MG63 (cell line): Measurements from ENCODE around the gene WSCD2. TPM values are rescaled to one million over a fixed set of nuclear protein-coding genes. Genes with fewer than 3 reads are reported as not detected.
"Not testable (repeated sequence)": the region's sequence is repeated elsewhere in the genome, so short reads cannot be mapped to it uniquely, and the experiment has no call there.

Experiments used
- DNase-seq: peaks from one replicate; pipeline ENCODE4 v3.0.0-alpha.2; 2020
- H3K27me3 ChIP-seq: fragments of 250-450 bp; sonication (Bioruptor Pico); 2 replicates; pipeline ENCODE4 v1.5.1; 2020; ENCODE audit warnings: mild to moderate bottlenecking, moderate library complexity
- H3K36me3 ChIP-seq: fragments of 250-450 bp; sonication (Bioruptor Pico); 2 replicates; pipeline ENCODE4 v1.5.1; 2020; ENCODE audit warnings: mild to moderate bottlenecking, moderate library complexity
- H3K4me3 ChIP-seq: fragments of 250-450 bp; sonication (Bioruptor Pico); 2 replicates; pipeline ENCODE4 v1.5.1; 2020; ENCODE audit warnings: mild to moderate bottlenecking, moderate library complexity
- H3K9me3 ChIP-seq: fragments of 250-450 bp; sonication (Bioruptor Pico); 2 replicates; pipeline ENCODE4 v1.5.1; 2020; ENCODE audit warnings: mild to moderate bottlenecking, moderate library complexity
- total RNA-seq: library from RNA; depleted of rRNA; stranded (reverse); fragments of >200 nt; shearing (Covaris generic); gene quantifications from 2 replicates; pipeline ENCODE4 v1.2.3, GENCODE V29; 2014; ENCODE audit warnings: low replicate concordance

WSCD2 gene
- total RNA-seq, 1 experiment from 2014 or later = not detected

- H3K4me3 ChIP-seq = no peak overlapping the region
- no peak for DNase-seq
- no peaks in the 10 kb centered on the region for H3K9me3 ChIP-seq
- H3K27me3 ChIP-seq = peaks cover 5% of the 10 kb centered on the region; the same call in 1 of the 2 replicates
- no peaks in the 10 kb centered on the region for H3K36me3 ChIP-seq
These were observed 89.8 kb downstream of the WSCD2 start for GRCh38 chr12:108218921-108219320.

GRCh38 chr12:108225101-108225500 lies 96.0 kb downstream of the WSCD2 start:
- not testable (repeated sequence) for H3K36me3 ChIP-seq, H3K9me3 ChIP-seq, DNase-seq, H3K4me3 ChIP-seq, H3K27me3 ChIP-seq

- H3K36me3 ChIP-seq = no peaks in the 10 kb centered on the region
- H3K4me3 ChIP-seq = no peak overlapping the region
- H3K27me3 ChIP-seq = no peaks in the 10 kb centered on the region; the same call in 1 of the 2 replicates
- DNase-seq = no peak
- H3K9me3 ChIP-seq = no peaks in the 10 kb centered on the region
These were observed 97.8 kb downstream of the WSCD2 start for GRCh38 chr12:108226866-108227265.

GRCh38 chr12:108228746-108229145 lies 99.7 kb downstream of the WSCD2 start:
- no peaks in the 10 kb centered on the region for H3K9me3 ChIP-seq
- no peak overlapping the region for H3K4me3 ChIP-seq
- no peaks in the 10 kb centered on the region for H3K36me3 ChIP-seq
- H3K27me3 ChIP-seq = no peaks in the 10 kb centered on the region; the same call in 1 of the 2 replicates
- DNase-seq = no peak

- no peak for DNase-seq
- Histone ChIP-seq H3K9me3 (no peaks in the 10 kb centered on the region), H3K4me3 (no peak overlapping the region), H3K36me3 (no peaks in the 10 kb centered on the region), H3K27me3 (no peaks in the 10 kb centered on the region; the same call in 1 of the 2 replicates)
These were observed 102.2 kb downstream of the WSCD2 start for GRCh38 chr12:108231109-108231905.

GRCh38 chr12:108231909-108232434 lies 102.9 kb downstream of the WSCD2 start:
- Histone ChIP-seq H3K36me3 (no peaks in the 10 kb centered on the region), H3K9me3 (no peaks in the 10 kb centered on the region), H3K4me3 (no peak overlapping the region), H3K27me3 (no peaks in the 10 kb centered on the region; the same call in 1 of the 2 replicates)
- DNase-seq = no peak

- Histone ChIP-seq H3K4me3 (no peak overlapping the region), H3K27me3 (no peaks in the 10 kb centered on the region; the same call in 1 of the 2 replicates), H3K36me3 (no peaks in the 10 kb centered on the region), H3K9me3 (no peaks in the 10 kb centered on the region)
- peak; percentile 82 for DNase-seq
These were observed 103.5 kb downstream of the WSCD2 start for GRCh38 chr12:108232565-108232964.

- no peaks in the 10 kb centered on the region for H3K36me3 ChIP-seq
- H3K27me3 ChIP-seq = no peaks in the 10 kb centered on the region; the same call in 1 of the 2 replicates
- peak; percentile 33 for DNase-seq
- H3K9me3 ChIP-seq = no peaks in the 10 kb centered on the region
- H3K4me3 ChIP-seq = no peak overlapping the region
These were observed 105.1 kb downstream of the WSCD2 start for GRCh38 chr12:108234158-108234557.

GRCh38 chr12:108235197-108235984 lies 106.3 kb downstream of the WSCD2 start:
- Histone ChIP-seq H3K27me3 (no peaks in the 10 kb centered on the region; the same call in 1 of the 2 replicates), H3K36me3 (no peaks in the 10 kb centered on the region), H3K9me3 (no peaks in the 10 kb centered on the region), H3K4me3 (no peak overlapping the region)
- no peak for DNase-seq

- Histone ChIP-seq H3K4me3 (no peak overlapping the region), H3K27me3 (no peaks in the 10 kb centered on the region), H3K36me3 (no peaks in the 10 kb centered on the region), H3K9me3 (no peaks in the 10 kb centered on the region)
- DNase-seq = no peak
These were observed 106.8 kb downstream of the WSCD2 start for GRCh38 chr12:108235985-108236263.

- H3K9me3 ChIP-seq = no peaks in the 10 kb centered on the region
- H3K36me3 ChIP-seq = no peaks in the 10 kb centered on the region
- DNase-seq = no peak
- H3K27me3 ChIP-seq = no peaks in the 10 kb centered on the region
- no peak overlapping the region for H3K4me3 ChIP-seq
These were observed 107.3 kb downstream of the WSCD2 start for GRCh38 chr12:108236366-108236765.

- H3K9me3 ChIP-seq = no peaks in the 10 kb centered on the region
- DNase-seq = no peak
- no peaks in the 10 kb centered on the region for H3K27me3 ChIP-seq
- no peaks in the 10 kb centered on the region for H3K36me3 ChIP-seq
- H3K4me3 ChIP-seq = no peak overlapping the region
These were observed 108.2 kb downstream of the WSCD2 start for GRCh38 chr12:108237272-108237671.

- Histone ChIP-seq H3K36me3 (no peaks in the 10 kb centered on the region), H3K27me3 (no peaks in the 10 kb centered on the region), H3K4me3 (no peak overlapping the region), H3K9me3 (no peaks in the 10 kb centered on the region)
- DNase-seq = no peak
These were observed 109.4 kb downstream of the WSCD2 start for GRCh38 chr12:108238474-108238873.

- no peak for DNase-seq
- Histone ChIP-seq H3K4me3 (no peak overlapping the region), H3K9me3 (no peaks in the 10 kb centered on the region), H3K36me3 (no peaks in the 10 kb centered on the region), H3K27me3 (no peaks in the 10 kb centered on the region)
These were observed 110.3 kb downstream of the WSCD2 start for GRCh38 chr12:108239378-108239777.

- Histone ChIP-seq H3K4me3 (no peak overlapping the region), H3K9me3 (no peaks in the 10 kb centered on the region), H3K27me3 (no peaks in the 10 kb centered on the region), H3K36me3 (no peaks in the 10 kb centered on the region)
- DNase-seq = no peak
These were observed 111.1 kb downstream of the WSCD2 start for GRCh38 chr12:108240027-108240785.

GRCh38 chr12:108240928-108241327 lies 111.8 kb downstream of the WSCD2 start:
- Histone ChIP-seq H3K27me3 (no peaks in the 10 kb centered on the region), H3K36me3 (no peaks in the 10 kb centered on the region), H3K9me3 (no peaks in the 10 kb centered on the region), H3K4me3 (no peak overlapping the region)
- DNase-seq = no peak
